Measurements from ENCODE around the gene HERC5. TPM values are rescaled to one million over a fixed set of nuclear protein-coding genes. Genes with fewer than 3 reads are reported as not detected.

Gene HERC5
- total RNA-seq, 4 donors from 2014 or later, result 1.5 to 4.0 (median 1.5) TPM; not detected in 1

GRCh38 chr4:88413801-88414200 lies 43.1 kb upstream of the HERC5 start:
- Histone ChIP-seq H3K4me3 (no peak overlapping the region), H3K4me1 (peaks cover 0 to 3% (median 0%) of the 10 kb centered on the region in 4 donors), H3K36me3 (no peaks in the 10 kb centered on the region), H3K27me3 (no peaks in the 10 kb centered on the region), H3K9me3 (no peaks in the 10 kb centered on the region), H3K27ac (no peak overlapping the region)
- DNase-seq, result no peak
- intact Hi-C loops (cut with DNase I; ENCODE audit: low total_unique reads), result no loop called here
- in situ Hi-C loops (cut with MboI; ENCODE audit: low pct_ligation_motif_present in 1 of 4, low pct_unique_long_range_greater_than_20kb in 1 of 4, low sequenced_read_pairs in 3 of 4), result no loop called here
- 63 to 67% methylated on average over 1 of the region's 1 CpG for WGBS, 2 donors (ENCODE audit: low coverage in 1 of 2)
- TF ChIP-seq POLR2AphosphoS5 (IDR thresholded peaks at IDR 0.05), result no peak
- TF ChIP-seq POLR2A (IDR thresholded peaks at IDR 0.05), result no peak
- no peak for TF ChIP-seq CTCF (IDR thresholded peaks at IDR 0.05)
- no peak for TF ChIP-seq EP300 (IDR thresholded peaks at IDR 0.05; ENCODE audit: low read depth)

DNA sequence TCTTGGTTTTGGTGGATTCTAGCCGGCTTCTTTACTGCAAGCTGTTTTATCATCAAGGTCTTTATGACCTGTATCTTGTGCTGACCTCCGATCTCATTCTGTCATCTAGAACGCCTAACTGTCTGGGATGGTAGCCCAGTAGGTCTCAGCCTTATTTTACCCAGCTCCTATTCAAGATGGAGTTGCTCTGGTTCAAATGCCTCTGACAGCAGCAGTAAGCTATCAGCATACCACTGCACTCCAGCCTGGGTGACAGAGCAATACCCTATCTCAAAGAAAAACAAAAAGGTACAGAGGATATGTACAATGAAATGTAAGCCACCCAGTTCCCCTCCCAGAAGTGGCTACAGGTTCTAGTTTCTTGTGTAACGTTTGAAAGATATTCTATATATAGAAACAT lies 42.2 kb upstream of the HERC5 start:
- H3K4me3 ChIP-seq, result no peak overlapping the region
- DNase-seq, result no peak
- H3K36me3 ChIP-seq, result no peaks in the 10 kb centered on the region
- intact Hi-C loops (cut with DNase I; ENCODE audit: low total_unique reads), result no loop called here
- peaks cover 0 to 3% (median 0%) of the 10 kb centered on the region in 4 donors for H3K4me1 ChIP-seq
- no peaks in the 10 kb centered on the region for H3K9me3 ChIP-seq
- 89% methylated on average over 3 to 4 of the region's 4 CpGs for WGBS, 2 donors (ENCODE audit: low coverage in 1 of 2)
- in situ Hi-C loops (cut with MboI; ENCODE audit: low pct_ligation_motif_present in 1 of 4, low pct_unique_long_range_greater_than_20kb in 1 of 4, low sequenced_read_pairs in 3 of 4), result no loop called here
- no peak overlapping the region for H3K27ac ChIP-seq
- no peaks in the 10 kb centered on the region for H3K27me3 ChIP-seq
- no peak for TF ChIP-seq EP300 (IDR thresholded peaks at IDR 0.05; ENCODE audit: low read depth)
- TF ChIP-seq POLR2A (IDR thresholded peaks at IDR 0.05), result no peak
- no peak for TF ChIP-seq POLR2AphosphoS5 (IDR thresholded peaks at IDR 0.05)
- TF ChIP-seq CTCF (IDR thresholded peaks at IDR 0.05), result no peak

DNA sequence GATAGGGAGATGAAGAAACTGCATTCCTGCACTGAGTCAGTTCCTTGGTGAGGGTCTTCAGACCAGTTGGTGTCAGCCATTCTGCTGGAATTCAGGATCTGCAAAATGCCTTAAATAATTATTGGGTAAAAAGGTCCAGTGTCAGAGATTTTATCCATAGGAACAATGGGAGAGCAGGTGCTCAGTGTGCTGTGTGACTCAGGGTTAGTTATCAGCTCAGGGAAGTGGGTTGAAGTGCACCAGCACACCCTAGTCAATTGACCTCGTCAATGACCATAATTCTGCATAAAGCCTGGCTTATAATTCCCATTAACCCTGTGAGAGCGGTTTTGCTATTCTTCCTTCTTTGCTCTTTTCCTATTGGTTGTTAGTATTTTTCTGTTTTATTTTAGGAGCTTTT lies 40.9 kb upstream of the HERC5 start:
- DNase-seq, result peak; percentile 10

DNA sequence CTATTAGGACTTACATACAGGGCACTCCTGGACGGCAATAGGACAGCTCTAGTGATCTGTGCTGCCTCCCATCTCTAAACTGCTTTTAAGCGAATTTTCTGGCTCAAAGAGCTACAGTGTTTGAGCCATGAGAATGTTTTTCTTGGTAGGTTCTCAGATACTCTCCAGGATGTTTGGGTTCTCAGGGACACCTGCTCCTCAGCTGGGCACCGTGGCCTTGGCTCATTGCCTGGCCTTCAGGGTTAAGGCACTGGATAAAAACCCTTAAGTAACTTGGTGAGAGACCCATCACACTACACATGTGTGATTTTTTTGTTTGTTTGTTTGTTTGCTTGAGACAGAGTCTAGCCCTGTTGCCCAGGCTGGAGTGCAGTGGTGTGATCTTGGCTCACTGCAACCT lies 38.5 kb upstream of the HERC5 start:
- in situ Hi-C loops (cut with MboI; ENCODE audit: low pct_ligation_motif_present in 1 of 4, low pct_unique_long_range_greater_than_20kb in 1 of 4, low sequenced_read_pairs in 3 of 4), result no loop called here
- no peak for TF ChIP-seq POLR2AphosphoS5 (IDR thresholded peaks at IDR 0.05)
- peaks cover 0 to 3% (median 0%) of the 10 kb centered on the region in 4 donors for H3K4me1 ChIP-seq
- intact Hi-C loops (cut with DNase I; ENCODE audit: low total_unique reads), result no loop called here
- H3K27me3 ChIP-seq, result no peaks in the 10 kb centered on the region
- DNase-seq, result no peak
- no peak overlapping the region for H3K27ac ChIP-seq
- H3K9me3 ChIP-seq, result no peaks in the 10 kb centered on the region
- H3K4me3 ChIP-seq, result no peak overlapping the region
- H3K36me3 ChIP-seq, result no peaks in the 10 kb centered on the region
- WGBS, 2 donors (ENCODE audit: low coverage in 1 of 2), result 81 to 100% methylated on average over 1 to 3 of the region's 3 CpGs

More for the DNA sequence above, 40.9 kb upstream of the HERC5 start:
- in situ Hi-C loops (cut with MboI; ENCODE audit: low pct_ligation_motif_present in 1 of 4, low pct_unique_long_range_greater_than_20kb in 1 of 4, low sequenced_read_pairs in 3 of 4) (no loop called here), intact Hi-C loops (cut with DNase I; ENCODE audit: low total_unique reads) (no loop called here)
- H3K27me3 ChIP-seq, result no peaks in the 10 kb centered on the region
- peak overlapping the region in 1 of 4 donors; percentile 21 for H3K27ac ChIP-seq
- H3K9me3 ChIP-seq, result no peaks in the 10 kb centered on the region
- no peak overlapping the region for H3K4me3 ChIP-seq
- no peaks in the 10 kb centered on the region for H3K36me3 ChIP-seq
- TF ChIP-seq CTCF (IDR thresholded peaks at IDR 0.05) (no peak), POLR2A (IDR thresholded peaks at IDR 0.05) (no peak), EP300 (IDR thresholded peaks at IDR 0.05; ENCODE audit: low read depth) (no peak), POLR2AphosphoS5 (IDR thresholded peaks at IDR 0.05) (no peak)
- H3K4me1 ChIP-seq, result peaks cover 0 to 3% (median 0%) of the 10 kb centered on the region in 4 donors
- 48 to 63% methylated on average over 2 of the region's 2 CpGs for WGBS, 2 donors (ENCODE audit: low coverage in 1 of 2)

GRCh38 chr4:88419874-88420273 lies 37.0 kb upstream of the HERC5 start:
- TF ChIP-seq POLR2AphosphoS5 (IDR thresholded peaks at IDR 0.05), result no peak
- TF ChIP-seq POLR2A (IDR thresholded peaks at IDR 0.05), result no peak
- TF ChIP-seq CTCF (IDR thresholded peaks at IDR 0.05), result no peak
- H3K27ac ChIP-seq, result no peak overlapping the region
- no peak overlapping the region for H3K4me3 ChIP-seq
- H3K4me1 ChIP-seq, result peaks cover 0 to 3% (median 0%) of the 10 kb centered on the region in 4 donors
- in situ Hi-C loops (cut with MboI; ENCODE audit: low pct_ligation_motif_present in 1 of 4, low pct_unique_long_range_greater_than_20kb in 1 of 4, low sequenced_read_pairs in 3 of 4) (no loop called here), intact Hi-C loops (cut with DNase I; ENCODE audit: low total_unique reads) (no loop called here)
- no peaks in the 10 kb centered on the region for H3K9me3 ChIP-seq
- no peak for DNase-seq
- H3K36me3 ChIP-seq, result peaks cover 0 to 2% (median 0%) of the 10 kb centered on the region in 4 donors
- H3K27me3 ChIP-seq, result no peaks in the 10 kb centered on the region
- 69 to 74% methylated on average over 3 to 5 of the region's 5 CpGs for WGBS, 2 donors (ENCODE audit: low coverage in 1 of 2)

Data from transverse colon (tissue), 4 donors.